Stimulated activated naive CD8-positive, alpha-beta T cell treated with anti-CD3 and anti-CD28 coated beads, Interleukin-15, amount 100 ng/mL, for 72 hours (primary cell): ENCODE data around the gene PDE7B.

Source experiments
- ATAC-seq: fragments of 150-1000 bp; cut with Tn5 transposase; 2 replicates; pipeline ENCODE4 v1.10.0; 2021; ENCODE audit warnings: mild to moderate bottlenecking, moderate library complexity
- DNase-seq, 2 donors: peaks; one replicate each; pipeline ENCODE4 v3.0.0; 2021 to 2022
- H3K27ac Mint-ChIP-seq, 2 donors: one replicate each; pipeline ENCODE4 v1.8.0; 2022; ENCODE audit warnings: mild to moderate bottlenecking in 2 of 2, mixed read lengths in 2 of 2, moderate library complexity in 2 of 2
- H3K27me3 Mint-ChIP-seq: one replicate; pipeline ENCODE4 v1.8.0; 2022; ENCODE audit warnings: mixed read lengths
- H3K4me1 Mint-ChIP-seq: one replicate; pipeline ENCODE4 v1.8.0; 2022; ENCODE audit warnings: mild to moderate bottlenecking, mixed read lengths
- H3K4me3 Mint-ChIP-seq, 2 donors: one replicate each; pipeline ENCODE4 v1.8.0; 2022; ENCODE audit warnings: mild to moderate bottlenecking in 2 of 2, mixed read lengths in 2 of 2, moderate library complexity in 1 of 2
- H3K9me3 Mint-ChIP-seq, 2 donors: one replicate each; pipeline ENCODE4 v1.8.0; 2022; ENCODE audit warnings: mixed read lengths in 2 of 2

PDE7B gene

DNA sequence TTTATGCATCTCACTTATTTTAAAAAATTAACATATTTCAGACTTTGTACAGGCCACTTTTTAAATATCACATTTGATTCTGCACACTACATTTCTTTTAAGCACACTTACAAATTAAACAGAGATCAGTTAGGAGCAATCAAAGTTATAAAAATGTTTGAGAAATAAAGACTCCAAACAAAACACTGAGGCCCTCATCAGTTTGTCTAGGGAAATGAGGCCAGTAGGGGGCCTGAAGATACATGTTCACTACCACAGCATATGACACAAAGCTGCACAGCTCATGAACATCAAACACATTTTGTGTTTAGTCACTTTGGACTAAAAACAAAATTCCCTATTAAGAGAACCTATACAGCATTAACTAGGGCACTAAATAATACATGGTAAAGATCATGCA is 180.5 kb downstream of the PDE7B start:
- ATAC-seq (no peak), DNase-seq (no peak)
- Mint-ChIP-seq H3K4me3 (no peak overlapping the region), H3K9me3 (no peaks in the 10 kb centered on the region), H3K27me3 (no peaks in the 10 kb centered on the region), H3K4me1 (peaks cover 24% of the 10 kb centered on the region), H3K27ac (no peak overlapping the region)

DNA sequence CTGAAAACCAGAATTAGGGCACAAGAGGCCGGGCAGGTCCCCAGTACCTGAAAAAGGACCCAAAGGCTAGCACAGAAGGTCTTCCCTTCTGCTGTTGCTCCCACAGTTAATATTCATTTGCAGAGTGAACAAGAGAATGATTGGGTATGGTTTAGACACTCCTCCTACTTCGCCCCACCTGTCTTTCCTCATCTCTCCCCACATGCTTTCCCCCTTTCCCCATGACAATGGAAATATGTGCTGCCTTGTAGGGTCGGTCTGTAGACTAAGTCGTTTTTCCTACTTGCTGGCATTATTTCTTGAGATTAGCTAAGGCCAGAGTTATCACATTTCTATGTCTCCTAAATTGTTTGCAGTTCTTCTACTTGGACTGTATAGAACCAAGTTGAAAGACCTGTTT is 181.9 kb downstream of the PDE7B start:
- H3K27me3 Mint-ChIP-seq = no peaks in the 10 kb centered on the region
- DNase-seq = no peak
- ATAC-seq = no peak
- H3K4me1 Mint-ChIP-seq = peaks cover 39% of the 10 kb centered on the region
- no peaks in the 10 kb centered on the region for H3K9me3 Mint-ChIP-seq
- H3K27ac Mint-ChIP-seq = peak overlapping the region in 1 of 2 donors; percentile 57
- no peak overlapping the region for H3K4me3 Mint-ChIP-seq

DNA sequence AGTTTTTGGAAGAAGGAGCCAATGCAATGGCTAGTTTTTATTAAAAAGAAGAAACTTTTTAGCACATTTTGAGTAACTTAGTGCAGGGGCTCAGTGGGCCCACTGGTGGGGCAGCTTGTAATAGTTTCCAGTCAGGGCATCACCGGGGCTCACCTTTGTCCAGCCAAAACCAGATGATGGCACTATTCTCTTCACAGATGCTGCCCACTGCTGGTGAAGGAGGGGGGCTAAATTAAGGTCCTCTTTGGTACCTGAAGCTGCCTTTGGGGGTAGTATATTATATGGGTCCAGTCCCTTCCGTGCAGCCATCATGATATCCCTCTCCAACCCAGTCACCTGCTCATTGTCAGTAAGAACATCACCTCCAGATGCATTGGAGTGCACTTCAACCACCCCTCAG is 182.9 kb downstream of the PDE7B start:
- ATAC-seq (no peak), DNase-seq (no peak)
- no peak overlapping the region for H3K4me3 Mint-ChIP-seq
- no peaks in the 10 kb centered on the region for H3K9me3 Mint-ChIP-seq
- no peaks in the 10 kb centered on the region for H3K27me3 Mint-ChIP-seq
- H3K4me1 Mint-ChIP-seq = peaks cover 41% of the 10 kb centered on the region
- no peak overlapping the region for H3K27ac Mint-ChIP-seq

DNA sequence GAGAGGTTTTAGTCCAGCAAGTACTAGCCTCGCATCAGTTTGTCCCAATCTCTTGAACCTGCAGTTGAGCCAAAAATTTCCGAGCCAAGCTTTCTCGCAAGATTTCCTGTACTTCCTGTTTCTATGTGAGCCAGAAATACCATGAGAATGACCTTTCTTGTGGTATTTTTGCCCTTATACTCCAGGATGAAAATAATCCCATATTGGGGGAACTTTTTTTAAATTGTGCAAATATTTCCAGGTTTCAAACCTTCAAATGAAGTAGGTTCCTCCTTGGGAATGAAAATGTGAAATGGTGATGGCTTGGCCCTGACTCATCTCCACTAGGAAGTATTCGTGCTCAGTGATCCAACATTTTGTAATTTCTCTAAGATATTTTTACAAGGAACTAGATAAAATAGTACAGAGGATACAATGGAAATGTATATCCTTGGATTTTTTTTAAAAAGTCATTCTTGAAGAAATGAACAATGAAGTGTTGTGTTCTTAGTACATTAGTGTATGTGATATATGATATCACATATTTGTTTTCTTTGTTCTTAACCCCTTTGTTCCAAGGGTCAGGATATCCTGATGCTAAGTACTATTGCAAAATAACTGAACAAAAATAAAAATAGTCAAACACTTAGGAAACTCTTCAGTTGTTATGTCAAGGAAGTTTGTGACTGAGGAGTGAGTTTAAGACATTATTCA is 184.0 kb downstream of the PDE7B start:
- H3K9me3 Mint-ChIP-seq = no peaks in the 10 kb centered on the region
- peaks cover 41% of the 10 kb centered on the region for H3K4me1 Mint-ChIP-seq
- DNase-seq (no peak), ATAC-seq (no peak)
- H3K27ac Mint-ChIP-seq = no peak overlapping the region
- H3K4me3 Mint-ChIP-seq = no peak overlapping the region
- H3K27me3 Mint-ChIP-seq = no peaks in the 10 kb centered on the region

DNA sequence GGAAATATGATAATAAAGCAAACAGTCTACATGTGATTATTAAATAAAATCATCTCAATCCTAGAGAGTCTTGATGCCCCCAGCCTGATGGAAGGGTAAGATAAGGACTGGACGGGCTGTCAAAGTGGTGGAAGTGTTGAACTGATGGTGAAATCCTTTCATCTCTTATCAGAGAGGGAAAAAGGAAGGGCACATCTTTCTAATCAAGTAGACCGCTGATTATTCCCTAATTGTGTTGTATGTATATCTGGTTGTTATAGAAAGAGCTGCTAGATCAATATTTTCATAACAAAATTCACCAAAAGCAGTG is 184.5 kb downstream of the PDE7B start:
- ATAC-seq (no peak), DNase-seq (no peak)
- H3K27me3 Mint-ChIP-seq = no peaks in the 10 kb centered on the region
- H3K9me3 Mint-ChIP-seq = no peaks in the 10 kb centered on the region
- H3K4me3 Mint-ChIP-seq = no peak overlapping the region
- no peak overlapping the region for H3K27ac Mint-ChIP-seq
- peaks cover 41% of the 10 kb centered on the region for H3K4me1 Mint-ChIP-seq

DNA sequence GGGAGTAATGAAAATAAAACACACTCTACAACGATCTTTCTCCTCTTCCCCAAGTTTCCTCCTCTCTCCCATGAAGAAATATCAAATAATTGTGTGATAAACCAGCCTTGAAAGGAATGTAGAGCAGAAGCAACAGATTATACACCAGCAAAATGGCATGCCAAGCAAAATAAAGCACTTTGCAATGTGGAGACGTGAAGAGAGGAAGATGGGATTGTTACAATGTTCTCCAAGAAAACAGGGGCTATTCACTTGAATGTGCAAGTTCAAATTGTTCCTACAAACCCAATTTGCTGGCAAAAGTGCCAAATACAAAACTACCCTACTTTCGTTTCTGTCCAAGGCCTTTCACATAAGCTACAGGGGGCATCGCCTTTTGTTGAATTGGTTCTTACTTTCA is 185.1 kb downstream of the PDE7B start:
- no peaks in the 10 kb centered on the region for H3K9me3 Mint-ChIP-seq
- H3K4me1 Mint-ChIP-seq = peaks cover 41% of the 10 kb centered on the region
- no peak overlapping the region for H3K4me3 Mint-ChIP-seq
- no peak for DNase-seq
- ATAC-seq = no peak
- H3K27me3 Mint-ChIP-seq = no peaks in the 10 kb centered on the region
- H3K27ac Mint-ChIP-seq = no peak overlapping the region

DNA sequence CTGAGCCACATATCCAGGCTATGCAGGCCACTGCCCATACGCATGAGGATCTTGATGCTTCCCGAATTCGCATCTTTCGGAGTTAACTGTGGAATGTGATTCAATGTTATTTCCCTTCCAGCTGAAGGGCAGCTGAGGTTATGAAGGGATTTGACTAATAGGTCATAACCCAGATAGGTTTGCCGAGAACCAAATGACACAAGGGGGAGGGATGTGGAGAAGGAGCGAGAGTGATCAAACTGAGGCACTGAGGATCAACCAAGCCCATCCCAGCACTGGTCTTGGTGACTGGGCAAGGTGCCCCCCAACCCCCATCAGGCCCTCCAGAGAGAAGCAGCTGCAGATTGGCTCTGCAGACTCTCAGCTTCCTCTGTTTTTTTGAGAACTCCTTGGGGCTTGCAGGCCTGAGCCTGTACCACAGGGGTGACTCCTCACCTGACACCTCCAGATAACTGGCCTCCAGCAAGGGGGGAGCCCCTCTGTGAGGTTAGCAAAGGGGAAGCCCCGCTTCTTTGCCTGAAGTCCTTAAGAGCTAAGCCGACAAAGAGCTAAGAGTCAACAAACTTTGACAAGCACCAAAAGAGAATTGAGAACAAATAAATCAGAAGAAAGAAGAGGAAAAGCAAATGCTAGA is 185.9 kb downstream of the PDE7B start:
- no peaks in the 10 kb centered on the region for H3K27me3 Mint-ChIP-seq
- H3K27ac Mint-ChIP-seq = peak overlapping the region; percentile 56 to 82
- peak overlapping the region; percentile 36 to 81 for H3K4me3 Mint-ChIP-seq
- DNase-seq (peak; percentile 70 to 74), ATAC-seq (peak; percentile 100)
- no peaks in the 10 kb centered on the region for H3K9me3 Mint-ChIP-seq
- H3K4me1 Mint-ChIP-seq = peaks cover 38% of the 10 kb centered on the region

DNA sequence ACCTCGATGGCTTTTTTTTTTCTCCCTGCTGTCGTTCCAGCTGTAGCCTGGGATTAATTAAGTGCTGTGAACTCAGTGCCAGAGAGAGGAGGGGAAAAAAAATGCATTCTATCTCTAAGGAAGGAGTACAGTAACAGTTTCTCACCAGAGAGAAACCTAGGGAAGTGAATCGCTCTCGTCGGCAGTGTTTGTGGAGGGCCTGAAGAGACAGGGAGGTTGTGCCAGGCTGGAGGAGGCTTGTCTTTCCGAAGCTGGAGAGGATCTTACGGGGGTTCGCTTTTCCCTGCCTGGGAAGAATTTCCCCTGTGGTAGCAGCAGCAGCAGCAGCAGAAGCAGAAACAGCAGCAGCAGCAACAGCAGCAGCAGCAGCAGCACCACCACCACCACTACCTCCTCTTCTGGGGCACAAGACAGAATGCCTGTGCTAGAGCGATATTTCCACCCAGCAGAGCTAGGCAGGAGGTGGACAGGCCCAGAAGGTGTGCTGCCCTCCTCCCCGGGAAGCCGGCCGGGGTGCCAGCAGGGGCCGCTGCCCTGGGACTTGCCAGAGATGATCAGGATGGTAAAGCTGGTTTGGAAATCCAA is 186.5 kb downstream of the PDE7B start:
- H3K27ac Mint-ChIP-seq = peak overlapping the region; percentile 49 to 82
- no peaks in the 10 kb centered on the region for H3K27me3 Mint-ChIP-seq
- peak in 1 of 2 donors; percentile 13 for DNase-seq
- ATAC-seq = peak; percentile 40
- no peaks in the 10 kb centered on the region for H3K9me3 Mint-ChIP-seq
- peak overlapping the region; percentile 36 to 81 for H3K4me3 Mint-ChIP-seq
- peaks cover 32% of the 10 kb centered on the region for H3K4me1 Mint-ChIP-seq

DNA sequence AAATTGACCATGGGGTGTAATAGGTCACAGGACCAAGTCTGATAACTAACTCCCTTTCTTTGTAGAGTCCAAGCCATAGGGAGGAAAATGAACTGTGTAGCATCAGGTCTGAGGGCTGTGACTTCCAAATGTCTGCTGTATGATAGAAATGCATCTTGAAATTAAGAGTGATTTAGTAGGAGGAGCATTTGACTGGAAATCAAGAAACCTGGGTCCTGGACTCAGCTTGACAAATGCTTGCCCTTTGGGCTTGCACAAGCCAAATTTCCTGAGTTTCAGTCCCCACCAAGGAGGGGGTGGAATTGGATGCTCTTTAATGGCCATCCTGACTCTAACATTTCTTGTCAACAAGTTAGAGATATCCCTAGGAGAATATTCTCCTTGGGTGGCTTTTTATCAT is 187.0 kb downstream of the PDE7B start:
- no peak for ATAC-seq
- Mint-ChIP-seq H3K27me3 (no peaks in the 10 kb centered on the region), H3K9me3 (no peaks in the 10 kb centered on the region), H3K4me1 (peaks cover 26% of the 10 kb centered on the region), H3K27ac (peak overlapping the region in 1 of 2 donors; percentile 49), H3K4me3 (peak overlapping the region in 1 of 2 donors; percentile 81)
- no peak for DNase-seq

DNA sequence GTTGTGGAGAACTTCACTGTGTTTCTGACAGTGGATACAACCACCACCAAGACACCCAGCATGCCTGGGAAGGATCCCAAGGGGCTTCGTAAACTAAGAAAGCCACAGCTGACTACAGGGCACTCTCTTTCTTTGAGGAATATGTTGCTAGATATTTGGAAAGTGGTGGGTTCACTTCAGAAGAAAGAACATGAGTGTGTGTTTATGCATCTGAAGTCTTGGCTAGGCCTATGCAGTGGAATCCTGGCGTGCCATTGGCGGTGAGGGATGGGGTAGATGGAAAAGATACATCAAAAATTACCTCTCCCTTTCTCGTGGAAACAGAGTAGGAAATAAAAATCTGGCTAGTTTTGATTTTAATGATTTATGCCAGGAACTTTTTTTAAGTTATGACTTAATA is 187.7 kb downstream of the PDE7B start:
- Mint-ChIP-seq H3K9me3 (no peaks in the 10 kb centered on the region), H3K4me1 (peaks cover 24% of the 10 kb centered on the region), H3K27ac (no peak overlapping the region), H3K27me3 (no peaks in the 10 kb centered on the region), H3K4me3 (no peak overlapping the region)
- ATAC-seq (no peak), DNase-seq (no peak)

DNA sequence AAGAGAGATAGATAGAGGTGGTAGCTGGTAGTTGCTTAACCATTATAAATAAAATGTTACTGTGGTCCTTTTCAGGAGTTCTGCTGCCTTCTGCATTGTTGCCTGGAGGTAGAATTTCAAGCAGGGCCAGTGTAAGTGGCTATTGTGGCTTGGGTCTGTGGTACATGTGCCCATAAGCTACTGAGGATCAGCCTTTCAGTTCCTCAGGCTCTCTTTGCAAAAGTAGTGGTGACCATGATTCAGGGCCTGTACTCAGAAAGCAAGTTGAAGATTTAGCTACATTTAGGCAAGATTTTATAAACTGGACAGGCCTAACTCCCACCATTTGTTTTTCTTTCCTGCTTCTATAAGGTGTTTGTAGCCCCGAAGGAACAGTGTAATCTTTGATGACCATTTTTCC is 199.0 kb downstream of the PDE7B start:
- DNase-seq (no peak), ATAC-seq (no peak)
- Mint-ChIP-seq H3K4me1 (peaks cover 16% of the 10 kb centered on the region), H3K27me3 (no peaks in the 10 kb centered on the region), H3K4me3 (peak overlapping the region in 1 of 2 donors; percentile 12), H3K9me3 (peaks cover 0 to 4% of the 10 kb centered on the region in 2 donors), H3K27ac (no peak overlapping the region)

DNA sequence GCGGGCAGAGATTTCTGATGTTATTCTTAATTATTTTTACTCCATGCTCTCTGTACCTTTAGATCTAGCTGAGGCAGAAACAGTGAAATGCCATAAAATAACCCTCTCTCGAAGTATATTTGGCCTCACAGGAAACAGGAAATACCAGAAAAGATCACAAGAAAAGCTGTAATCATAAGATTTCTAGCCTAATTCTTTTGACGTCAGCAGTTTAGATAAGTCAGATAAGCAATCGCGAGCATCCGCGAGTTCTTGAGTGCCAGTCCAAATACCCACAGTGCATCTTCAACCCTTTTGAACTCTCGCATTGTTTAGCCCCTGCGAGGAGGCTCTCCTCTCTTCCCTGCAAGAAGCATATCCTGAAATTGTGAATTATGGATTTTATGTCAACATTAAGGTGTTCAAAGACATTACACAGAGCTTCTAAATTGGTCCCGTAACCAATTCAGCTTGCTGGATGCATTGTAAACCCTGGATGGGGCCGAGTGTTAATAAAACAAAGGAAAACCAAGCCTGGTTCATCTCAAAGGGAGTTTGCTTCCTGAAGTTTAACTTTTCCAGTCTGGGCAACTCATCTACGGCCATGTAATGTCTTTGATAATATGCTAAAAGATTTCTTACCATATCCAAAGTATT is 199.8 kb downstream of the PDE7B start:
- peak overlapping the region in 1 of 2 donors; percentile 9 for H3K4me3 Mint-ChIP-seq
- peaks cover 16% of the 10 kb centered on the region for H3K4me1 Mint-ChIP-seq
- peaks cover 0 to 4% of the 10 kb centered on the region in 2 donors for H3K9me3 Mint-ChIP-seq
- no peak for DNase-seq
- peak overlapping the region in 1 of 2 donors; percentile 81 for H3K27ac Mint-ChIP-seq
- ATAC-seq = no peak
- no peaks in the 10 kb centered on the region for H3K27me3 Mint-ChIP-seq

DNA sequence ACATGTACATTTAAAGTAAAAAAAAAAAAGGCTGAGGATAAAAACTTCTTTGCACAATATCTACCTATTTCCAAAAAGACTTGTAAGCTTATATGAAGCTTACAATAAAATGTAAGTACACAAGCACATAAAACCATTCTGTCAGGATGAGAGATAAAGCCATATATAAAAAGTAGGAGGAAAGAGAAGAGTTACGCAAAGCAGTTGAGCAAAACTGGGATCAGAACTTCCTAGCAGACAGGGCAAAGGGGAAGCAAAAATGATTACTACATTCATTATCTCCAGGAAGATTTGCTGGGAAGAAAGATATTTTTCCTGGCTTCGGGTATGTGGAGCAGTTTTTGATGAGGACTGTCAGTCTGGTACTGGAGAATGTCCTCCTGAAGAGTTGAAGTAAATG is 200.5 kb downstream of the PDE7B start:
- peaks cover 0 to 4% of the 10 kb centered on the region in 2 donors for H3K9me3 Mint-ChIP-seq
- ATAC-seq = no peak
- H3K27ac Mint-ChIP-seq = no peak overlapping the region
- H3K27me3 Mint-ChIP-seq = no peaks in the 10 kb centered on the region
- no peak overlapping the region for H3K4me3 Mint-ChIP-seq
- no peak for DNase-seq
- peaks cover 16% of the 10 kb centered on the region for H3K4me1 Mint-ChIP-seq

DNA sequence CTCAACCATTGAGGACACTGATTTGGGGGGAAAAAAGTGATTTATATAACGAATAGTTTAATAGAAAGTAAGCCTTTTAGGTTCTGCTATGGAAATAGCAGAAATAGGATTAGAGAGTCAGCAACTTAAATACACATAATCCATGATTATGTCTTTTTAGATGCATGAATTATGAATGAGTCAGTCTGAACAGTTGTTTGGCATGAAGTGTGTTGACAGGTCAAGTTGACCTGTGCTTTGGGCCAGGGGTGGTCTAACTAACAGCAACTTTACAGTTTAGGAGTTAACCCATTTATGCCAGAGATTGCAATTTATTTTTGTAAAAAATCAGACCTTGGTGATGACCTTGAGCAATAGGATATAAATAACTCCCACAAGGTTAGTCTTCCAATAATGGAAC is 207.4 kb downstream of the PDE7B start:
- Mint-ChIP-seq H3K9me3 (peaks cover 0 to 4% of the 10 kb centered on the region in 2 donors), H3K27ac (no peak overlapping the region), H3K4me1 (no peaks in the 10 kb centered on the region), H3K27me3 (no peaks in the 10 kb centered on the region), H3K4me3 (no peak overlapping the region)
- ATAC-seq (no peak), DNase-seq (no peak)

DNA sequence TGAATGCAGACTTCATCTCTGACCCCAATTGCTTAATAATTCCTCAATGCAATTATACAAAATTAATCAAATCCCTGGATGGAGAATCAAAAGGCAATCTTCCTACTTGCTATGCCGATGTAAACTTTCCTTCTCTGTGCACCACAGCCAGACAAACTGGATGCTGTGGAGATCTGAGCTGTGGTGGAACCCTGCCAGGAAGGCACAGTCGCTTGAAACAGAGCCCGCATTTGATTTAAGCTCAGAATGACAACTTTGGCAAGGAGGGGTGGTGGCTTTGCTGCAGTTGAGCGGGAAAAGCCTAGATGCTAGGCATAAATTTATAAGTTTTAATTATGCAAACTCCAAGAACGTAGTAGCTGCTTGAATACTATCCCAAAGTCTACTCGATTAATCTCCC is 207.8 kb downstream of the PDE7B start:
- Mint-ChIP-seq H3K27me3 (no peaks in the 10 kb centered on the region), H3K4me3 (no peak overlapping the region), H3K9me3 (peaks cover 0 to 4% of the 10 kb centered on the region in 2 donors), H3K27ac (no peak overlapping the region), H3K4me1 (no peaks in the 10 kb centered on the region)
- DNase-seq = no peak
- no peak for ATAC-seq

DNA sequence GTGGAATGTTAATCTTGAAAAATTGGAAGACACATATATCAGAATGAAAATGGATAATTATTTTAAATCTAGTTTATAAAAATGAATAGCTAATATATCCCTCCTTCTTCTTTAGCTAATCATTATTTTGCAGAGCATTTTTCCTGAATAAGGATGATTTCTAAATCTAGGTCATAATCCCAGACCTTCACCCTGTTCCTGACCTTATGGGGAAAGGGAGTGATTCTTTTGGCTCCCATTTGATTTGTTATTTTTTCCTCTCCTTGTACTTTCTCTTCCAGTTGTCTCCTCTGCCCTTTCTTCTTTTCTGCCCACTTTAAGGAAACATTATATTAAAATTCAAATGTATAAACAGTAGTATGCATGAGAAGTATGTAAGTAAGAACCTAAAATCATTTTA is 208.6 kb downstream of the PDE7B start:
- Mint-ChIP-seq H3K4me1 (no peaks in the 10 kb centered on the region), H3K27me3 (no peaks in the 10 kb centered on the region), H3K27ac (no peak overlapping the region), H3K9me3 (no peaks in the 10 kb centered on the region), H3K4me3 (no peak overlapping the region)
- ATAC-seq (no peak), DNase-seq (no peak)
